Activated naive CD4-positive, alpha-beta T cell treated with anti-CD3 and anti-CD28 coated beads for 36 hours (primary cell): ENCODE measurements around the gene PIWIL1. TPM values are rescaled to one million over a fixed set of nuclear protein-coding genes. Genes with fewer than 3 reads are reported as not detected.
A peak's percentile ranks its signal among the peaks of the same experiment; 100 is the strongest.

Experiments
- CTCF ChIA-PET: fragments of 350-600 bp; sonication (Branson Sonifier 250); formaldehyde crosslinking; loops from one replicate; lab custom pipeline; 2021; ENCODE audit warnings: antibody characterized with exemption; lab: Charles Lee
- DNase-seq: peaks from one replicate; pipeline ENCODE4 v3.0.0-alpha.2; 2020
- H3K27ac Mint-ChIP-seq: one replicate; pipeline ENCODE4 v1.8.0; 2021; ENCODE audit warnings: mild to moderate bottlenecking, mixed read lengths
- H3K27me3 Mint-ChIP-seq: one replicate; pipeline ENCODE4 v1.8.0; 2021; ENCODE audit warnings: low read depth, mixed read lengths
- H3K36me3 Mint-ChIP-seq: one replicate; pipeline ENCODE4 v1.8.0; 2021; ENCODE audit warnings: low read depth, mixed read lengths
- H3K4me1 Mint-ChIP-seq: one replicate; pipeline ENCODE4 v1.8.0; 2021; ENCODE audit warnings: low read depth, mixed read lengths
- H3K4me3 Mint-ChIP-seq: one replicate; pipeline ENCODE4 v1.8.0; 2021; ENCODE audit warnings: mild to moderate bottlenecking, moderate library complexity, mixed read lengths
- H3K9me3 Mint-ChIP-seq: one replicate; pipeline ENCODE4 v1.8.0; 2021; ENCODE audit warnings: mixed read lengths
- intact Hi-C: fragments of 100-400 bp; cut with micrococcal nuclease; formaldehyde crosslinking; loops from one replicate; pipeline ENCODE4 v1.15.1; 2023
- total RNA-seq, 2 experiments: library from RNA; stranded (reverse); gene quantifications; one replicate each; pipeline ENCODE4 v1.2.3, GENCODE V29; 2021

PIWIL1 gene
- total RNA-seq, 2 experiments from 2014 or later, result not detected

GRCh38 chr12:130316251-130316650 lies 21.4 kb upstream of the PIWIL1 start:
- CTCF ChIA-PET, result interaction anchor here (0.7 to 1.4 kb wide), 5 partner anchors 11 to 269 kb away, joined by 3 to 5 read pairs (median 4); no protein-coding TSS in a partner anchor
- no peaks in the 10 kb centered on the region for H3K4me1 Mint-ChIP-seq
- H3K27ac Mint-ChIP-seq, result no peak overlapping the region
- no peak for DNase-seq
- intact Hi-C loops, result no loop called here
- peaks cover 5% of the 10 kb centered on the region for H3K9me3 Mint-ChIP-seq
- H3K4me3 Mint-ChIP-seq, result no peak overlapping the region
- no peaks in the 10 kb centered on the region for H3K27me3 Mint-ChIP-seq
- no peaks in the 10 kb centered on the region for H3K36me3 Mint-ChIP-seq

DNA sequence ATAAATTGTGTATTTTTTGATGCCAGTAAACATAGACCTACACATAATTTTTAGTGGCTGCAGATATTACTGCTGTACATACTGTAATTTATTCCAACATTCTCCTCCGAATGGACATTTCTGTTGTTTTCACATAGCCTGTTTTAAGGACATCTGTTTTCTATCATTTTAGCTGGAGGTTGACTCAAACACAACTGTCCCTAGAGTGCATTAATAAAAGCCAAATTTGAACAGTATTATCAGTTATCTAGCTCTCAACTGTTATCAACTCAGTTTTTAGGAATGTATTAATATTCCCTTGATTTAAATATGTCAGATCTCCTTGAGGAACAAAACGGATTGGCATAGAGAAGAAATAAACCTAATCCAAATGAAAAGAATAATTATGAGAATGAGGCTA lies 17.2 kb upstream of the PIWIL1 start:
- no peak overlapping the region for H3K4me3 Mint-ChIP-seq
- H3K9me3 Mint-ChIP-seq, result no peaks in the 10 kb centered on the region
- DNase-seq, result no peak
- peaks cover 1% of the 10 kb centered on the region for H3K4me1 Mint-ChIP-seq
- H3K36me3 Mint-ChIP-seq, result no peaks in the 10 kb centered on the region
- intact Hi-C loops, result no loop called here
- CTCF ChIA-PET, result interaction anchor here (1.3 kb wide), 1 partner anchor 294 kb away, joined by 3 read pairs; no protein-coding TSS in a partner anchor
- peaks cover 2% of the 10 kb centered on the region for H3K27me3 Mint-ChIP-seq
- H3K27ac Mint-ChIP-seq, result no peak overlapping the region

DNA sequence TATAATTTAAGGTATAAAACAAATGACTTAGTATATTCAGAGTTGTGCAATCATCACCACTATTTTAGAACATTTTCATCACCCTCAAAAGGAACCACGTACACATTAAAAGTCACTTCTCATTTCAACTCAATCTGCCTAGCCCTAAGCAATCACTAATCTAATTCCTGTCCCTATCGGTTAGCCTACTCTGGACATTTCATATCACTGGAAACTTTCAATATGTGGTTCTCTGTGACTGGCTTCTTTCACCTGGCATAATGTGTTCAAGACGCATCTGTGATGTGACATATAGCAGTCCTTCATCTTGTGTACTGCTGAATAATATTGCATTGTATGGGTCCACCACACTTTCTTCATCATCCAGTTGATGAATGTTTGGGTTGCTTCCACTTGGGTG lies 15.4 kb upstream of the PIWIL1 start:
- CTCF ChIA-PET, result no interaction called here
- no peak overlapping the region for H3K27ac Mint-ChIP-seq
- H3K4me1 Mint-ChIP-seq, result peaks cover 5% of the 10 kb centered on the region
- no peak for DNase-seq
- H3K4me3 Mint-ChIP-seq, result no peak overlapping the region
- H3K27me3 Mint-ChIP-seq, result peaks cover 2% of the 10 kb centered on the region
- no peaks in the 10 kb centered on the region for H3K9me3 Mint-ChIP-seq
- no peaks in the 10 kb centered on the region for H3K36me3 Mint-ChIP-seq
- intact Hi-C loops, result no loop called here

DNA sequence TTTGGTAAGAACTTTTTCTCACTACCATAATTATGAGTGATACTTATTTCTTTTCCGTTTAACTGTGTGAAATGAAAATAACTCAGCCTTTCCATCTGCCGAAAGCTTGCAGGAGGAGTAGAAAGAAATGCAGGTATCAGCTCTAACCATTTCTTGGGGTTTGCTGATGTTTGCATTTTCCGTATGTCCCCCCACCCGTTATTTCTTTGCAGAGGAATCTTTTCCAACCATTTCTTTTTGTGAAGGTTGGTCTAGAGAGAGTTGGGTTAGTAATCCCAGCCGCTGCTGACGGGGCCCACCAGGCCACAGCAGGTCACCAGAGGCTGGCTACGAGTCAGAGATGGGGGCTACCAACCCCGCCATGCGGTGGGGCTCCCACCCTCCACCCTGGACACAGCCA lies 7.0 kb upstream of the PIWIL1 start:
- intact Hi-C loops, result no loop called here
- no peaks in the 10 kb centered on the region for H3K9me3 Mint-ChIP-seq
- peaks cover 2% of the 10 kb centered on the region for H3K4me1 Mint-ChIP-seq
- no peak for DNase-seq
- CTCF ChIA-PET, result no interaction called here
- peaks cover 28% of the 10 kb centered on the region for H3K27me3 Mint-ChIP-seq
- H3K36me3 Mint-ChIP-seq, result no peaks in the 10 kb centered on the region
- H3K27ac Mint-ChIP-seq, result no peak overlapping the region
- no peak overlapping the region for H3K4me3 Mint-ChIP-seq

GRCh38 chr12:130331146-130331545 lies 6.5 kb upstream of the PIWIL1 start:
- DNase-seq, result no peak
- Mint-ChIP-seq H3K36me3 (no peaks in the 10 kb centered on the region), H3K4me1 (no peaks in the 10 kb centered on the region), H3K27me3 (peaks cover 28% of the 10 kb centered on the region), H3K4me3 (no peak overlapping the region), H3K27ac (no peak overlapping the region), H3K9me3 (no peaks in the 10 kb centered on the region)
- CTCF ChIA-PET, result no interaction called here
- intact Hi-C loops, result no loop called here

DNA sequence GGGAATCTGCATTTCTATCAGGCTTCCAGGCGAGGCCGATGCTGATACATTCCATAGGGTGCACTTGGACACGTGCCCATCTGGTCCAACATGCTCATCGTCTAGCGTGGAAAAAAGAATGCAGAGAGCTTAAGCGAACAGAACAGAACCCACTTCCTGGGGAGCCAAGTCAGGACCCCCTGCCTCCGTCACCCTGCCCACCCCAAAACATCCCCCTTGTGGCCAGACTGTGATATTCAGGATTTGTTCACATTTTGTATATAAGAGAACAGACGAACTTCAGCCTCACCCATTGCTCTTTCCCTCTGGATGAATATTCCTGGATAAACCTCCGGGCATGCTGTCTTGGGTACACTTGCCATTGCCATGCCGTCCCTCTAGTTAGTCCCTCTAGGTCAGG lies 4.3 kb upstream of the PIWIL1 start:
- H3K36me3 Mint-ChIP-seq, result no peaks in the 10 kb centered on the region
- H3K27me3 Mint-ChIP-seq, result peaks cover 28% of the 10 kb centered on the region
- CTCF ChIA-PET, result interaction anchor here (0.8 to 2.0 kb wide), 3 partner anchors 17 to 291 kb away, joined by 3 to 8 read pairs (median 4); no protein-coding TSS in a partner anchor
- intact Hi-C loops, result no loop called here
- no peak for DNase-seq
- no peak overlapping the region for H3K4me3 Mint-ChIP-seq
- H3K4me1 Mint-ChIP-seq, result no peaks in the 10 kb centered on the region
- H3K27ac Mint-ChIP-seq, result no peak overlapping the region
- H3K9me3 Mint-ChIP-seq, result no peaks in the 10 kb centered on the region

- intact Hi-C loops, result no loop called here
- CTCF ChIA-PET, result interaction anchor here (1.0 to 1.1 kb wide), 2 partner anchors 10 to 18 kb away, joined by 3 to 4 read pairs; no protein-coding TSS in a partner anchor
Observed at GRCh38 chr12:130334399-130334798, 3.3 kb upstream of the PIWIL1 start.

DNA sequence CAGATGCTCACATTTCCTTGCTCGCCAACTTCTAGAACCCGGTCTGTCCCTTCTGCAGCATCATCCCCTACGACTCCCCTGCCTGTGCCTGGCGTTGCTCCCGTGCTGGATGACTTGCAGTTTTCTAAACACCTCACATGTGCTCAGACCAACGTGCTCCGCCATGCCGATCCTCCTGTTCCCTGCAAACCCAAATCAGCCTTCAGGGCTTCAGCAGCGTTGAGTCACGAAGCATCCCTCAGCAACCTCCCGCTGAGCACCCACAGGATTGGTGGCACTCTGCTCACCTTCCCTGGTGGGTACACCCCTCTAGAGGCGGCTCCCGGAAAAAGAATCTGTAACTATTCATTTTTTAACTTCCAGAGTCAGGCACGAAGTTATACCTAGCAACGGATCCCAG lies 2.8 kb upstream of the PIWIL1 start:
- no peak overlapping the region for H3K4me3 Mint-ChIP-seq
- CTCF ChIA-PET, result interaction anchor here (0.6 to 2.7 kb wide), 8 partner anchors 8 to 296 kb away, joined by 3 to 16 read pairs (median 5); no protein-coding TSS in a partner anchor
- H3K36me3 Mint-ChIP-seq, result no peaks in the 10 kb centered on the region
- no peaks in the 10 kb centered on the region for H3K9me3 Mint-ChIP-seq
- H3K4me1 Mint-ChIP-seq, result peaks cover 3% of the 10 kb centered on the region
- H3K27me3 Mint-ChIP-seq, result peaks cover 34% of the 10 kb centered on the region
- H3K27ac Mint-ChIP-seq, result no peak overlapping the region
- DNase-seq, result no peak
- intact Hi-C loops, result loop anchor here (1.0 kb wide), 3 partner anchors 54 to 293 kb away; no protein-coding TSS in a partner anchor

More at GRCh38 chr12:130334399-130334798, 3.3 kb upstream of the PIWIL1 start:
- Mint-ChIP-seq H3K27me3 (peaks cover 30% of the 10 kb centered on the region), H3K9me3 (no peaks in the 10 kb centered on the region), H3K36me3 (no peaks in the 10 kb centered on the region), H3K4me1 (no peaks in the 10 kb centered on the region), H3K4me3 (no peak overlapping the region), H3K27ac (no peak overlapping the region)
- DNase-seq, result no peak

DNA sequence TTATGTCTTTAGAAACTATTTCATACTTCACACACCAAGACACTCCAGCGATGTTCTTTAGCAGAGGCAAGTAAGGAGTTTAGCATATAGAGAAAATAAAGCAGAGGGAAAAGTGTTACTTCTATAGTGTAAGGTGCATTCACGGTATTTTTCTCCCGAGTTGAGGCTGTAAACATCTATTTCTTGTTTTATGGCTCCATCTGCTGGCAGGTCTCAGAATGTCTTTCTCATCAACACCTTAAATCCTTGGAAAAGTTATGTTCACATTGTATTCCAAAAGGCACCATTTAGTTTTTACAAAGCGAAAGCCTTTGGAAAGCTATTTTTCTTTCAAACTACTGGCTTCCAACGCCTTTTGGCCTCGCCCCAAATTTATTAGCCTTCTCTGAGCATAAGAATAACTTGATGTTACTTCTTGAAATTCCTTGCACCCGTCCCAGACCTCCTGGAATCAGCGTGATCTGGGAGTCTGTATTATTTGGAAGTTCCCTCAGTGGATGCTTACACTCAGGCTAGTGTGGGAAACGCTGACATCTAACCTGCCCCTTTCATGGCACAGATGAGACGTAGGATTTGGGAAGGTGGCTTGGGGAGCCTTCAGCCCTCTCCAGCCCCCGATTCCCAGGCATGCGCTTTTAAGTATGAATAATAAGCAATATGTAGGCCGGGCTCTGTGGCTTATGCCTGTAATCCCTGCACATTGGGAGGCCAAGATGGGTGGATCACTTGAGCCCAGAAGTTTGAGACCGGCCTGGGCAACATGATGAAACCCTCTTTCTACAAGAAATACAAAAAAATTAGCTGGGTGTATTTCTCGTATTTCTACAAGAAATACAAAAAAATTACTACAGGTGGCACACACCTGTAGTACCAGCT lies 1.9 kb upstream of the PIWIL1 start:
- Mint-ChIP-seq H3K4me1 (peaks cover 6% of the 10 kb centered on the region), H3K9me3 (no peaks in the 10 kb centered on the region)
- CTCF ChIA-PET, result interaction anchor here (0.6 to 2.7 kb wide), 10 partner anchors 8 to 297 kb away, joined by 3 to 16 read pairs (median 5); no protein-coding TSS in a partner anchor

GRCh38 chr12:130336723-130337487 lies 782 bp upstream of the PIWIL1 start:
- peaks cover 42% of the 10 kb centered on the region for H3K27me3 Mint-ChIP-seq
- H3K4me1 Mint-ChIP-seq, result peaks cover 6% of the 10 kb centered on the region
- no peak for DNase-seq
- intact Hi-C loops, result no loop called here
- no peak overlapping the region for H3K4me3 Mint-ChIP-seq
- no peak overlapping the region for H3K27ac Mint-ChIP-seq
- no peaks in the 10 kb centered on the region for H3K36me3 Mint-ChIP-seq
- no peaks in the 10 kb centered on the region for H3K9me3 Mint-ChIP-seq
- CTCF ChIA-PET, result interaction anchor here (0.6 to 2.7 kb wide), 5 partner anchors 10 to 289 kb away, joined by 3 to 16 read pairs (median 5); no protein-coding TSS in a partner anchor

More for the DNA sequence above, 1.9 kb upstream of the PIWIL1 start:
- Mint-ChIP-seq H3K27me3 (peaks cover 38% of the 10 kb centered on the region), H3K36me3 (no peaks in the 10 kb centered on the region), H3K4me3 (no peak overlapping the region), H3K27ac (no peak overlapping the region)
- peak; percentile 48 for DNase-seq
- intact Hi-C loops, result loop anchor here (1.0 kb wide), 3 partner anchors 54 to 293 kb away; no protein-coding TSS in a partner anchor

DNA sequence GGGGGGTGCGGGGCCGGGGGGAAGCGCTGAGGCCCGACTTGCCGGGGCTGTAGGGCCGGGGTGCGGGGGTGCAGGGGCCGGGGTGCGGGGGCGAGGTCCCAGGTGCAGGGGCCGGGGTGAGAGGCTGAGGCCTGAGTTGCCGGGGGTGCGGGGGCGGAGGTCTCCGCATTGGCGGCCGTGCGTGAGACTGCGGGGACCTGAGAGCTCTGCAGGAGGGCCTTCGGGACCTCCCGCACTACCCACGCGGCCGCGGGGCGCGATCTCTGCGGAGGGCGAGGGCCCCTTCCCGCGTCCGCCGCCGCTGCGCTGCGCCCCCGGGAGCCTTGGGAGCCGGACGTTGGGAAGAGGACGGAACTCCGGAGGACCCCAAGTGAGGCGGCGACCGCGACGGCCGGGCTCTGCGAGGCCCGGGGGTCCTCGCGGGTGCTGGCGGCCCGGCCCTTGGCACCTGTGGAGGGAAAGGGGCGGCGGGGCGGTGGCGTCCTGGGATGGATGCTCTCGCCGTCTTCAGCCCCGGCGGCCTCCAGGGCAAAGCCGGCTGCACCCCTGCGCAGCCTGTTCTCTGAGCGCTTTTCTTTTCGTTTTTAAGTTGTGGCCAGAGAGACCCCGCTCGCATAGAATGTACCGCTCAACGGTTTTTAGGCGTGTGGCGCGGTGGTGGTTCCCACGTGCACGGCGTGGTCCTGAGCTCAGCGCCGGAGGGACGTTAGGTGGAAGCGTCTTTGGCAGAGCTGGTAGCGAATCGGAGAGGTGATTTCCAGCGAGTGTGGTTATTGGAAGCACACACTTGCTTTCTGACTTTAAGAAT lies 1.3 kb downstream of the PIWIL1 start:
- CTCF ChIA-PET, result no interaction called here
- H3K9me3 Mint-ChIP-seq, result no peaks in the 10 kb centered on the region
- no peak for DNase-seq
- H3K27me3 Mint-ChIP-seq, result peaks cover 32% of the 10 kb centered on the region
- intact Hi-C loops, result no loop called here
- no peak overlapping the region for H3K4me3 Mint-ChIP-seq
- H3K36me3 Mint-ChIP-seq, result no peaks in the 10 kb centered on the region
- H3K27ac Mint-ChIP-seq, result no peak overlapping the region
- peaks cover 6% of the 10 kb centered on the region for H3K4me1 Mint-ChIP-seq
